Stimulated activated naive CD8-positive, alpha-beta T cell treated with anti-CD3 and anti-CD28 coated beads, Interleukin-15, Interleukin-2, amounts not matched to agents 100 ng/mL and 50 ng/mL, for 24 hours (primary cell): ENCODE measurements around the gene SEMA4D.
"Not testable (repeated sequence)": the region's sequence is repeated elsewhere in the genome, so short reads cannot be mapped to it uniquely, and the experiment has no call there.

ENCODE experiments used
- H3K27ac Mint-ChIP-seq: one replicate; pipeline ENCODE4 v1.8.0; 2021; ENCODE audit warnings: mild to moderate bottlenecking, mixed read lengths
- H3K27me3 Mint-ChIP-seq: one replicate; pipeline ENCODE4 v1.8.0; 2021; ENCODE audit warnings: mixed read lengths
- H3K36me3 Mint-ChIP-seq: one replicate; pipeline ENCODE4 v1.8.0; 2021; ENCODE audit warnings: low read depth, mixed read lengths
- H3K4me1 Mint-ChIP-seq: one replicate; pipeline ENCODE4 v1.8.0; 2021; ENCODE audit warnings: low read depth, mixed read lengths
- H3K4me3 Mint-ChIP-seq: one replicate; pipeline ENCODE4 v1.8.0; 2021; ENCODE audit warnings: mild to moderate bottlenecking, mixed read lengths
- H3K9me3 Mint-ChIP-seq: one replicate; pipeline ENCODE4 v1.8.0; 2021; ENCODE audit warnings: mixed read lengths

Gene SEMA4D

DNA sequence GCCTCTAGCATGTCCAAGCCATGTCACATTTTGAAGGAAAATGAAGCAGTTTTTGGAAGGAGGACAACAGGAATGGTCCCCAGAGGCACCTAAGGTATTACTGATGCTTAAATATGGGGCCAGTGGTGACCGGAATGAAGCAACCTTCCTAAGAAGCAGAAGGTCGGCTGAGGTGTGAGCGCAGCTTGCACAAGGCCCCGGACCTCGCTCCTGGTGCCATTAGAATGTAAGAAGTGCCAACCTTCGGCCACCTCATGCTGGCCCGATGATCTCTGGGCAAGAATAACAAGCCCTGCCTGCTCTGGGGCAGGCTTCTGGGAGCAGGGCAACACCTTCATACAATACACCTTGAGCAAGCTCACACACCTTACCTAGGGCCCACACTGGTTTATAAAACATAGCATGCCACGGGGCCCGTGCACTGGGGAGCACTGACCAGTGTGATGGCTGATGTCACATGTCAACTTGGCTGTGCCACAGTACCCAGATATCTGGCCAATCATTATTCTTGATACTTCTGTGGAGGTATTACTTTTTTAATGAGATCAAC lies 21.9 kb downstream of the SEMA4D start:
- H3K36me3 Mint-ChIP-seq = peaks cover 79% of the 10 kb centered on the region
- H3K27me3 Mint-ChIP-seq = peaks cover 4% of the 10 kb centered on the region
- H3K9me3 Mint-ChIP-seq = no peaks in the 10 kb centered on the region
- peak overlapping the region; percentile 94 for H3K4me3 Mint-ChIP-seq
- peaks cover 92% of the 10 kb centered on the region for H3K4me1 Mint-ChIP-seq
- H3K27ac Mint-ChIP-seq = peak overlapping the region; percentile 99

DNA sequence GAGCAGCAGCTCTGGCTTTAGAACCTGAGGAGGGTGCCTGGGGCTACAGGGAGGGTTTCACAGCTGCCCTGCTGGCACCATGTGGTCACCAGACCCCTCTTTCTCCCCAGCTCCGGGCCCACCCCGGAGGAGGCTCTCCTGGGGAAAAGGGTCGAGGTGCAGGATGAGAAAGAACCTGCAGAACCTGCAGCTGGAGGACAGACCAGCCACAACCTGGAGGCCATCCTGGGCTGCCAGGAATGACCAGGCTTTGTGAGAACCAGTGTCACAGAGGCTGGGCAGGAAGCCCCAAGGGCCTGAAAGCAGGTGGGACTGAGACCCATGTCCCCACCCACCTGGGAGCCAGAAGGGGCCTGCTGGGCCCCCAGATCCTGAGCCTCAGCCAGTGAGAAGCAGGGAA lies 23.0 kb downstream of the SEMA4D start:
- Mint-ChIP-seq H3K27me3 (peaks cover 4% of the 10 kb centered on the region), H3K4me3 (peak overlapping the region; percentile 94), H3K27ac (peak overlapping the region; percentile 99)

DNA sequence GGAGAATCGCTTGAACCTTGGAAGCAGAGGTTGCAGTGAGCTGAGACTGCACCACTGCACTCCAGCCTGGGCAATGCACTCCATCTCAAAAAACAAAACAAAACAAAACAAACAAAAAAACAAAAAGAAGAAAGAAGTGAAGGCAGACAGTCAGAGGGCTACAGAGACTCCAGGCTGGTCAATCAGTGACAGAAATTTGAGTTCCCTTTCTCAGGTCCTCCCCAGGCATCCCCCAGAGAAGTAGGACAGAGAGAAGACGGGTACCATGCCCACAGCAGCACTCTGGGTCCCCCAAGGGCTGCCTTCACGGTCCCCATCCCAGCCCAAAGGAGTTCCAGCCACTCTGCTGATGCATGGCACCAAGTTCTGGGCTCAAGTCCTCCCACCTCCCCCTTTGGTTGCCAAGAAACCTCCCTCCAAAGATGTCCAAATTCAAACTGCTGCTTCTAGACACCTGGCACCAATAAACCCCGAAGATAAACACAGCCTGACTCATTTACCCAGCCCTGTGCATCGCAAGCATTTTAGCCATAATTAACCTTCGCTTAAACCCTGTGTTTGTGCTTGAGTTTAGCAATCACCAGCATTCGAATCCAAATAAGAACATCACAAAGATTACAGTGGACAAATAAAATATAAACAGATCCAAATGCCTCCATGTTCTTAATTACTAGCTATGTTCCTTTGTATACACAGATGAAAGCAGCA lies 24.0 kb downstream of the SEMA4D start:
- H3K36me3 Mint-ChIP-seq = peaks cover 82% of the 10 kb centered on the region
- peak overlapping the region; percentile 57 for H3K4me3 Mint-ChIP-seq
- no peaks in the 10 kb centered on the region for H3K27me3 Mint-ChIP-seq
- H3K27ac Mint-ChIP-seq = peak overlapping the region; percentile 91
- no peaks in the 10 kb centered on the region for H3K9me3 Mint-ChIP-seq
- peaks cover 94% of the 10 kb centered on the region for H3K4me1 Mint-ChIP-seq

More for the DNA sequence above, 23.0 kb downstream of the SEMA4D start:
- peaks cover 82% of the 10 kb centered on the region for H3K36me3 Mint-ChIP-seq
- H3K4me1 Mint-ChIP-seq = peaks cover 94% of the 10 kb centered on the region
- no peaks in the 10 kb centered on the region for H3K9me3 Mint-ChIP-seq

DNA sequence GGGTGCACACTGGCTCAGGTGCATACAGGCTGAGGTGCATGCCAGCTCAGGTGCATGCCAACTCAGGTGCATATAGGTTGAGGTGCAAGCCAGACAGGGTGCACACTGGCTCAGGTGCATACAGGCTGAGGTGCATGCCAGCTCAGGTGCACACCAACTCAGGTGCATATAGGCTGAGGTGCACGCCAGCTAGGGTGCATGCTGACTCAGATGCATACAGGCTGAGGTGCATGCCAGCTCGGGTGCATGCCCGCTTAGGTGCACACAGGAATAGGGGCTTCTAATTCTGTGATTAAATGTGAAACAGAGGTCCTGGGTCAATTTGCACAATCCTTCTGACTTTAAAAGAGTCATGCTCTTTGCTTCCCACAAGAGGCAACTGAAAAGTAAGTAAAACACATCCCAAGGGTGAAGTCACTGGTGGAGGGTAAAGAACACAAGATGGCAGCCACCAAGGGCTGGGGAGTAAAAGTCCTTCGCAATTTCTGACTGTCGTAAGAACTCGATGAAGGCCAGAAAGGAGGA lies 26.1 kb downstream of the SEMA4D start:
- Mint-ChIP-seq H3K36me3 (peaks cover 81% of the 10 kb centered on the region), H3K4me3 (peak overlapping the region; percentile 50), H3K4me1 (peaks cover 94% of the 10 kb centered on the region), H3K27ac (peak overlapping the region; percentile 91)
- H3K27me3 Mint-ChIP-seq, H3K9me3 Mint-ChIP-seq: not testable (repeated sequence)

DNA sequence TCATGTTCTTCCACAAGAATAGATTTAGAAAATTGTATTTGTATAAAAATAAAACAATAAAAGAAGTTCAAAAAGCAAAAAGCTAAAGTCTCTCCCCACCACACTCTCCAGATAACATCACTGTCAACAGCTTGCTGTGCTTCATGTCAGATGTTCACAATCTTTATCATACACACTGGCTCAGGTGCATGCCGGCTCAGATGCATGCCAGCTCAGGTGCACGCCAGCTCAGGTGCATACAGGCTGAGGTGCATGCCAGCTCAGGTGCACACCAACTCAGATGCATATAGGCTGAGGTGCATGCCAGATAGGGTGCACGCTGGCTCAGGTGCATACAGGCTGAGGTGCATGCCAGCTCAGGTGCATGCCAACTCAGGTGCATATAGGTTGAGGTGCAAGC lies 26.5 kb downstream of the SEMA4D start:
- no peak overlapping the region for H3K27ac Mint-ChIP-seq
- no peaks in the 10 kb centered on the region for H3K27me3 Mint-ChIP-seq
- no peak overlapping the region for H3K4me3 Mint-ChIP-seq
- no peaks in the 10 kb centered on the region for H3K9me3 Mint-ChIP-seq
- peaks cover 94% of the 10 kb centered on the region for H3K4me1 Mint-ChIP-seq
- peaks cover 79% of the 10 kb centered on the region for H3K36me3 Mint-ChIP-seq

DNA sequence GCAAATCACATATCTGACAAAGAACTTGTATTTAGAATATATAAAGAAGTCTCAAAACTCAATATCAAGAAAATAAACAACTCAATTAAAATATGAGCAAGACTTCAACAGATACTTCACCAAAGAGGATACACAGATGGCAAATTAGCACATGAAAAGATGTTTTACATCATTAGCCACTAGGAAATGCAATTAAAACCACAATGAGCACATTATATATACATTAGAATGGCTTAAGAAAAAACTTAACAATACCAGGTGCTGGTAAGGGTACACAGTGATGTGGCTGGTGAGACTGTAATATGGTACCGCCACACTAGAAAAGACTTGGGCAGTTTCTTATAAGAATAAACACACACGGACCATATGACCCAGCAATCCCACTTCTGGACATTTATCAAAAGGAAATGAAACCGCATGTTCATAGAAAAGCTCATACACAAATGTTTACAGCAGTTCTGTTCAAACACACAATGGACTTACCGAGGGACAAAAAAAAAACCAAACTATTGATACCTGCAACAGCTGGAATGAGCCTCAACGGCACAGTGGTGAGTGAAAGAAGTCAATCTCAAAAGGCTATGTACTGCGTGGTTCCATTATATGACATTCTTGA lies 27.6 kb downstream of the SEMA4D start:
- H3K4me3 Mint-ChIP-seq = peak overlapping the region; percentile 77
- H3K9me3 Mint-ChIP-seq = no peaks in the 10 kb centered on the region
- H3K27me3 Mint-ChIP-seq = no peaks in the 10 kb centered on the region
- H3K4me1 Mint-ChIP-seq = peaks cover 94% of the 10 kb centered on the region
- peak overlapping the region; percentile 96 for H3K27ac Mint-ChIP-seq
- peaks cover 79% of the 10 kb centered on the region for H3K36me3 Mint-ChIP-seq

DNA sequence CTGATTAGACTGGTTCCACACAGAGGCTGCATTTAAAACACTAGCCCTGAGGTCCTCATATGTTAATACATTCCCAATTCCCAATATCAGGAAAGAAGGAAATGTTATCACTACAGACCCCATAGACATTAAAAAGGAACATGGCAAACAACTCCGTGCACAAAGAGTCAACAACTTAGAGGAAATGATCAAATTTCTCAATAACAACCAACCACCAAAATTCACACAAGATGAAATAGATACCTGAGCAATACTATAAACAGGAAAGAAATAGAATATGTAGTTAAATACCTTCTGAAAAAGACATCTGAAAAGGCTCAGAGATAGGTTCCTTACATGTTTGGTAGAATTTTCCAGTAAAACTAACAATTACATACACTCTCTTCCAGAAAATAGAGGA lies 28.9 kb downstream of the SEMA4D start:
- H3K4me3 Mint-ChIP-seq = peak overlapping the region; percentile 77
- no peaks in the 10 kb centered on the region for H3K9me3 Mint-ChIP-seq
- peak overlapping the region; percentile 96 for H3K27ac Mint-ChIP-seq
- peaks cover 79% of the 10 kb centered on the region for H3K36me3 Mint-ChIP-seq
- peaks cover 96% of the 10 kb centered on the region for H3K4me1 Mint-ChIP-seq
- H3K27me3 Mint-ChIP-seq = no peaks in the 10 kb centered on the region

DNA sequence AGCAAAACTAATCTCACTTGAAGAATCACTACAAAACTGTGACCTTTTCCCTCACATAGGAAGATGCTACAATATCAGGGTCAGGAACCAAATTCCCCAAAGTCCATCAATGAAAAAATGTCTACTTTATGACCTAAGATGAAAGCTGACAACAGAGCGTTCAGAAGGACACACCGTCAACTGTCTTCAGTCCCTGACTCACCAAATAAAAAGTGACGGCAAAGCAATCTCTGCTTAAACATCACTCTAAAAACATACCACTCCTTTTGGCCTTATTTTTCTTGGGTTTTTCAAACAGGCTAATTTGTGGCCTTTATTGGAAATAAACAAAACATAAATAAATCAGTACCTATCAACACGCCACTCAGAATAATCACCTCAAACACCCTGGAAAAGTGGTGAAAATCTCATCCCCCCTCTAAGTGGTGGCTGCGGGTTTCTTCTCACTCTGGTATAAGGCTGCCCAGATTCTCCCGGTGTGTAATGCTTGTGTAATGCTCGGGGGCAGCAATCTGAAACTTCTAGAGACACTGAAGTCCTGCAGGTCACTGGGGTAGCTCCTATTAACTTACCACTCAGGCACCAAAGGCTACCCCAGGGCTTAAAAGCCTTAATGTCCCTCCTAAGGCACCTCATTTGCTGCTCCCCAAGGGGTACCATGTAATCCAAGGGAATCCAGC lies 29.5 kb downstream of the SEMA4D start:
- H3K36me3 Mint-ChIP-seq = peaks cover 77% of the 10 kb centered on the region
- no peaks in the 10 kb centered on the region for H3K9me3 Mint-ChIP-seq
- H3K27me3 Mint-ChIP-seq = no peaks in the 10 kb centered on the region
- peak overlapping the region; percentile 77 for H3K4me3 Mint-ChIP-seq
- H3K4me1 Mint-ChIP-seq = peaks cover 96% of the 10 kb centered on the region
- peak overlapping the region; percentile 96 for H3K27ac Mint-ChIP-seq

DNA sequence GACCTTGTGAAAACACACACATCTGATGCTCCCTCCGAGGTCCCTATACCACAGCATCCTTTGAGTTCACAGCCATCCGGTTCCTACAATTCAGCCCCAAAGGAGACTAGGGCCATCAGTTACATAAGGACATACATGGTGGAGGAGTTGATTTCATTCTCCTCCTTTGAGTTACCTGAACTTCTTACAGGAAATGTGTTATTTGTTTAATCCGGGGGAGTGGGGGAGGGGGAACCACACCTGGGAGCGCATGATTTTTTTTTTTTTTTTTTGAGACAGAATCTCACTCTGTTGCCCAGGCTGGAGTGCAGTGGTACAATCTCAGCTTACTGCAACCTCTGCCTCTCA lies 30.7 kb downstream of the SEMA4D start:
- Mint-ChIP-seq H3K4me3 (peak overlapping the region; percentile 73), H3K9me3 (no peaks in the 10 kb centered on the region), H3K27ac (peak overlapping the region; percentile 96), H3K27me3 (no peaks in the 10 kb centered on the region), H3K4me1 (peaks cover 98% of the 10 kb centered on the region), H3K36me3 (peaks cover 77% of the 10 kb centered on the region)

DNA sequence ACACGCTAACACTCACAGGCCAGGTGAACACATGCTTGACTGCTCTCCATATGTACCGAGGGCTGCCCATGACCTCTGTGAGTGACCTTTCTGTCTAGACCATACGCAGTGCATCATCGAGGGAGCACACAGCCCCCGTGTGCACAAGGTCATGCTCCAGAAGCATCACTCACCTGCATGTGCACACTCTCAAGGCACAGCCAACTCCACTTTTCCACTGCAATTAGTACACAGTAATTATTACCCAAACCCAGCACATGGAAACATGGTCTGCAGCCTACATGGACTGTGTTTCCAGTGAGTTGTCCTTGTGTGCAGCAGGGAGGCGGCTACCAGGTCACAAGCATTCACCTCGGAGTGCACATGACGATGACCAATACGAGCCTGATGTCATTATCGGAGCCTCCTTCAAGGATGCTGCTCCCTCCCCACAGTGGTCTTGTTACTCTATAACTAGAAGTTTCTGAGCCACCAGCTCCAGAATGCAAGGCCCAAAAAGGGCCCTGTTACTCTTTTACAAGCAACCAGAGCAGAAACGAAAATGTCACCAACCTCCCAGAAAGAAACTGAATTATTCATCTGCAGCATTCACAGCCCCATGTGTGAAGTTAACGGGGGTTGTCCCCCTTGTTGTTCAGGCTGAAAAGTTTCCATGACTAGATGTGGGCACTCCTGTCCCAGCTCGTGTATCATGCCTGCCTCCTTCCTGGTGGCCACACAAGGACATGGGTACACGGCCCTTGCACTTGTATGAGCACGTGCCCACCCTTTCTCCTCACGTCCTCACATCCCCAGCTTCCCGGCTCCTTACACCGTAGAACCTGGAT lies 31.2 kb downstream of the SEMA4D start:
- peaks cover 99% of the 10 kb centered on the region for H3K4me1 Mint-ChIP-seq
- H3K27ac Mint-ChIP-seq = peak overlapping the region; percentile 96
- H3K27me3 Mint-ChIP-seq = no peaks in the 10 kb centered on the region
- H3K4me3 Mint-ChIP-seq = peak overlapping the region; percentile 73
- no peaks in the 10 kb centered on the region for H3K9me3 Mint-ChIP-seq
- peaks cover 77% of the 10 kb centered on the region for H3K36me3 Mint-ChIP-seq

DNA sequence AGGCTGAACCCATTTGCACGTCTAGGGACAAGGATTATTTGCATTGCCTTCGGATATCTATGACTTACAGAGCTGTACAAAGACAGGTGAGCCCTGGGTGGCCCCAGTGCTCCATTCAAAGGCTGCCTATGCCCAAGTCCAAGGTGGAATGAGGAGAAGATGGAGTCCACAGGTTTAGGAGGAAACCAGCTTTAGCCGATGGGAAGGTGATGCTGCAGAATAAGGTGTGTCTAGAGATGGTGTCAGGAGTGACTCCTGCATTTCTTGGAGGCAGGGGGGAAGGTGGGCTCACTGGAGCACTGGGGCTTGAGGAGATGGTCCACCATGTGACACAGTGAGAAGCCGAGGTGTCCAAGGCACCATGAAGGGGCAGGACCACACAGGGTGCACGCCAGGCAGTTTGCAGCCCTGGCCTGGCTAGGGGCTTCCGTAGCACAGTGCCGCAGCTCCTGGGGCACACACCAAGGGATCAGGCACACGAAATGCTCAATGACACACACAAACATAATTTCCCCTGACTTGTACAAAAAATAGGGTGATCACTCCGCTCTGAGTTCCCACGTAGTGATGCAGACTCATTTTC lies 32.1 kb downstream of the SEMA4D start:
- Mint-ChIP-seq H3K9me3 (no peaks in the 10 kb centered on the region), H3K27ac (peak overlapping the region; percentile 96), H3K4me3 (peak overlapping the region; percentile 73), H3K36me3 (peaks cover 80% of the 10 kb centered on the region), H3K27me3 (no peaks in the 10 kb centered on the region), H3K4me1 (peaks cover 99% of the 10 kb centered on the region)

DNA sequence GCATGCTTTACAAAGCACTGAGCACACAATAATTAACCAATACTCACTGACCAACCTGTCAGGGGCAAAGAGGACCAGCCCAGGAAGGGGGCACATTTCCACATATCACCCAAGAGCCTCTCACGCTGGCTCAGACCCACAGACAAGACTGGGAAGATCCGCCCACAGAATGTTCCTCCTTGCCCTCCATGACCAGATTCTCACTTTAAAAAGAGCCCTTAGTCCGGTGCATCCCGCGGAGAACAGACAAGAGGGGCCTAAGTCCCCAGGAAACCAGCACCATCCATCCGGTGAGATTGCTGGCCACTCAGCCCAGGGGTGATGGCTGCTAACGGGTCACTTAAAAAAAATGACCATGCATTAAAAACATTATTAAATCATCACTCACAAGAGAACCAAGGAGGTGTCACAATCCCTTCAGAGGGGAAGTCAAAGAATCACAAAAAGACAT lies 32.9 kb downstream of the SEMA4D start:
- H3K4me1 Mint-ChIP-seq = peaks cover 99% of the 10 kb centered on the region
- peak overlapping the region; percentile 73 for H3K4me3 Mint-ChIP-seq
- peak overlapping the region; percentile 96 for H3K27ac Mint-ChIP-seq
- peaks cover 81% of the 10 kb centered on the region for H3K36me3 Mint-ChIP-seq
- no peaks in the 10 kb centered on the region for H3K27me3 Mint-ChIP-seq
- no peaks in the 10 kb centered on the region for H3K9me3 Mint-ChIP-seq

DNA sequence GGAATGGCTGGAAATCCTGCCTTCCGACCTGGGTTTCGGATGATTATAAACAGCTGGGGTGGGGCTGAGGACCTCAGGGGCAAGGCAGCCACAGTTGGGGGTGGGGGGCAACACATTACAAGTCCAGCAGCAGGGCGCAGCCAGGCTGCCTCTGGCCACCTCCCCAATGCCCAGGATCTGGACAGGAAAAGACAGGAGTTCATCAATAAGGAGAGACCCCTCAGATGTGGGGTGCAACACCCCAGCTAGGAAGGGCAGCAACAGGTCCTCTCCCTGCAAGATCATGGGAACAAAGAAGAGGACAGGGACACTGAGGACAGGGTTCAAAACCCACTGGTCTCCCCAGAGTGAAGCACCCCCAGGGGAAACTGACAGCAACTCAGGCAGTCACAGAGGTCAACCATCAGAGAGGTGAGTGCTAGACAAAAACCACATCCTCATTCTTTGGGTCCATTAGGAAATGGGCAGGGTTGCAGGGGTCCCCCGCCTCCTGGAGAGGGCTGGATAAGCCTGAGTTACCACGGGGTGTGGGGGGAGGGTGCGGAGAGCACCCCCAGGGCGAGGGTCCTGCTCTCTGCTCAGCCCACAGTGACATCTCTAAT lies 33.5 kb downstream of the SEMA4D start:
- peaks cover 99% of the 10 kb centered on the region for H3K4me1 Mint-ChIP-seq
- H3K27me3 Mint-ChIP-seq = no peaks in the 10 kb centered on the region
- no peaks in the 10 kb centered on the region for H3K9me3 Mint-ChIP-seq
- H3K36me3 Mint-ChIP-seq = peaks cover 82% of the 10 kb centered on the region
- H3K4me3 Mint-ChIP-seq = peak overlapping the region; percentile 80
- peak overlapping the region; percentile 96 for H3K27ac Mint-ChIP-seq
